Motor neuron (in vitro differentiated cells): Measurements from ENCODE around the gene CDAN1. TPM values are rescaled to one million over a fixed set of nuclear protein-coding genes. Genes with fewer than 3 reads are reported as not detected.

Experiments
- ATAC-seq, 8 experiments: fragments of 200-7000 bp; cut with Tn5 transposase; replicated peaks in 6 of 8; 2 replicates each; pipeline ENCODE4 v1.8.0; 2021; ENCODE audit warnings: mild to moderate bottlenecking in 8 of 8, moderate library complexity in 8 of 8
- H3K27ac ChIP-seq, 2 donors: fragments of 250-450 bp; sonication (Bioruptor Pico); 2 replicates each; pipeline ENCODE4 v1.9.0; 2021; ENCODE audit warnings: antibody characterized with exemption in 2 of 2, mild to moderate bottlenecking in 2 of 2, moderate library complexity in 1 of 2
- H3K4me1 ChIP-seq, 2 donors: fragments of 250-450 bp; sonication (Bioruptor Pico); replicated peaks in 1 of 2; 2 replicates each; pipeline ENCODE4 v1.6.1; 2021; ENCODE audit warnings: antibody characterized with exemption in 2 of 2, mild to moderate bottlenecking in 2 of 2, moderate library complexity in 1 of 2
- H3K4me3 ChIP-seq, 5 donors: fragments of 250-450 bp; sonication (Bioruptor Pico); 2 replicates each; pipeline ENCODE4 v1.9.0; 2021; ENCODE audit warnings: antibody characterized with exemption in 5 of 5, mild to moderate bottlenecking in 5 of 5, moderate library complexity in 4 of 5
- WGBS, 10 experiments: fragments of 450-650 bp; shearing (Covaris generic); methylation state at CpG; one replicate each; pipeline ENCODE4 v1.0.0; 2022; 5-methylcytosine and 5-hydroxymethylcytosine counted together
- in situ Hi-C, 9 experiments: fragments of 400-800 bp; cut with MboI; loops; one replicate each; pipeline ENCODE4 v1.15.0; 2021; ENCODE audit warnings: low sequenced_read_pairs in 9 of 9, low pct_unique_long_range_greater_than_20kb in 2 of 9; ENCODE audit not compliant: unreplicated experiment in 9 of 9
- total RNA-seq, 8 experiments: library from RNA; unstranded; fragments of 300-600 nt; gene quantifications; 2 replicates each; pipeline versions ENCODE4 v1.2.3 to v1.2.4, GENCODE V29; 2022

The CDAN1 gene
- total RNA-seq, 8 experiments from 2014 or later, result 5.0 to 15.4 (median 10.0) TPM

- no peak for ATAC-seq
- Histone ChIP-seq H3K4me1 (no peaks in the 10 kb centered on the region), H3K27ac (no peak overlapping the region), H3K4me3 (no peak overlapping the region)
- 100% methylated on average over 1 of the region's 1 CpG; no CpG with 5 or more reads in 4 of the 10 experiments for WGBS, 10 experiments
- in situ Hi-C loops, result loop anchor here in 1 of 9 experiments (25.0 kb wide), 1 partner anchor 612 kb away; no protein-coding TSS in a partner anchor
Measured at GRCh38 chr15:42675021-42675420, 61.9 kb downstream of the CDAN1 start.

- ATAC-seq, result no peak
- 40 to 100% (median 97%) methylated on average over 1 to 5 of the region's 6 CpGs; no CpG with 5 or more reads in 2 of the 10 experiments for WGBS, 10 experiments
- Histone ChIP-seq H3K4me1 (no peaks in the 10 kb centered on the region), H3K27ac (no peak overlapping the region), H3K4me3 (no peak overlapping the region)
- in situ Hi-C loops, result no loop called here
Measured at GRCh38 chr15:42674472-42674871, 62.5 kb downstream of the CDAN1 start.

Other genes with a start within 250 kb of the CDAN1 start
- 100 to 1,000 TPM in 1 of 8 experiments, 10 to 100 TPM in 7; 15.1 to 101 (median 33.4) TPM for gene ZNF106, start 246.0 kb downstream of the CDAN1 start, total RNA-seq
- gene SNAP23, start 241.5 kb downstream of the CDAN1 start, total RNA-seq, result 10 to 100 TPM in 5 of 8 experiments, 1 to 10 TPM in 3; 5.6 to 72.9 (median 23.3) TPM
- gene LRRC57, start 188.3 kb downstream of the CDAN1 start, total RNA-seq, result 10 to 100 TPM in 7 of 8 experiments, 1 to 10 TPM in 1; 9.0 to 28.8 (median 15.0) TPM
- gene HAUS2, start 188.3 kb downstream of the CDAN1 start, total RNA-seq, result 10 to 100 TPM; 13.0 to 35.6 (median 19.2) TPM
- gene STARD9, start 161.5 kb downstream of the CDAN1 start, total RNA-seq, result 10 to 100 TPM in 3 of 8 experiments, 1 to 10 TPM in 5; 1.6 to 14.3 (median 8.9) TPM
- gene TTBK2, start 183.7 kb upstream of the CDAN1 start, total RNA-seq, result 10 to 100 TPM in 7 of 8 experiments, 1 to 10 TPM in 1; 7.6 to 26.0 (median 20.3) TPM